GM18517 (cell line): ENCODE results near the gene STRN3.
A peak's percentile ranks its signal among the peaks of the same experiment; 100 is the strongest.

Experiments
- ATAC-seq: cut with Tn5 transposase; IDR thresholded peaks from one replicate; pipeline ENCODE4 v1.9.1; 2021; ENCODE audit warnings: mild to moderate bottlenecking, moderate library complexity; ENCODE audit not compliant: unreplicated experiment

Gene STRN3

DNA sequence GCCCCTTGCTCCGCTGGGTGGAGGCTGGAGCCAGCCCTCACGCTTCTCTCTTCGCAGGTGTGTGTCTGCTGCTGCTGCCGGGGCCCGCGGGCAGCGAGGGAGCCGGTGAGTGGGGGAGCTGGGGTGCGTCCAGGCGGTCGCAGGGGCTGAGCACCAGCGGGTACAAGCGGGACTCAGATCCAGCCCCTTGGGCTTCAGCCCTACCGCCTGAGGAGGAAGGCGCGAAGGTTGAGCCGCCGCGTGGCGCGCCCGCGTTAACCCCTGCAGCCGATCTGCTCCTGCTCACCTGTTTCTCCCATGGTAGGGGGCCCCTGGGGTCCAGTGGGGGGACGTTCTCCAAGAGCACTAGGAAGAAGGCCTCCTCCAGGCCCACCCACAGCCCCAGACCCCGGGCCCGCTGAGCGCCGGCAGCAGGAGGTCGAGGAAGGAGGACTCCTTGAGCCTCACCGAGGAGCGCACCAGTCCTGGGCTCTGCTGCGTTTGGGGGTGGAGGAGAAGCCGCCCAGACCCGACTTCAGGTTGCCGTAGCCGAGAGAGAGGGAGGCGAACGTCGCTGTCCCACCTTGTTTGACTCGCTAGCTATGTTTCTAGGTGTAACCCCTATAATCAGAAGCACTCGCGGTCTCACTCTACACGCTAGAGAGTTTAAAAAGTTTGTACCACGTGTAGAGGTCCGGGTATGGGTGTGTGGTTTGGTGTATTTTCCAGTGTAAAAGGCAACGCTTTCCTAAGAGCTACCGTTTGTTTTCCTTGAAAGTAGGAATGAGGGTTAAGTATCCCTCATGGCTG lies 151.0 kb downstream of the STRN3 start:
- ATAC-seq, result peak; percentile 39

DNA sequence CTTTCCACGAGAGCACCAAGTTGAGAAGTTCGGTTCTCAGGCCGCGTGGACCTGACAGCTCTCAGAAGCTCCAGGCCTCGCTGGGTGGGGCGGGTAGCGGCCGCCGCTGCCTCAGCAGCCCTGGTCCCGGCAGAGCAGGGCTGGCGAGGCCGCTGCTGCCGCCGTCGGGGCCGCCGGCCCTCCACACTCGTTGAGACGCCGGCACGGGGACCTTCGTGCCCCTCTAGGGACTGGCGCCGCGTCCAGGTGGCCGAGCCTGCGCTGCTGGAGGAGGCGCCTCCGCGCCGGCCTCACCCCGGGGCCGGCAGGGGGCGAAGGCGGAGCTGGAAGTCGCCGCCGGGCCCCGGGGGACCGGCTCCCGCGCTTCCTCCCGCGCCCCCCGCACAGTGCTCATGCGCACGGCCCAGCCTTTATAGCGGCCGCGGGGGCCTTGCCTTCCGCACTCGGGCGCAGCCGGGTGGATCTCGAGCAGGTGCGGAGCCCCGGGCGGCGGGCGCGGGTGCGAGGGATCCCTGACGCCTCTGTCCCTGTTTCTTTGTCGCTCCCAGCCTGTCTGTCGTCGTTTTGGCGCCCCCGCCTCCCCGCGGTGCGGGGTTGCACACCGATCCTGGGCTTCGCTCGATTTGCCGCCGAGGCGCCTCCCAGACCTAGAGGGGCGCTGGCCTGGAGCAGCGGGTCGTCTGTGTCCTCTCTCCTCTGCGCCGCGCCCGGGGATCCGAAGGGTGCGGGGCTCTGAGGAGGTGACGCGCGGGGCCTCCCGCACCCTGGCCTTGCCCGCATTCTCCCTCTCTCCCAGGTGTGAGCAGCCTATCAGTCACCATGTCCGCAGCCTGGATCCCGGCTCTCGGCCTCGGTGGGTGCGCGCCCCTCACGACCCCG lies 151.8 kb downstream of the STRN3 start, which contains the start of gene COCH:
Gene COCH (plus strand): TSS at position 440 of the 879 bp plus-strand sequence. CDS start 380 bp downstream, at position 820.
- peak; percentile 60 for ATAC-seq

DNA sequence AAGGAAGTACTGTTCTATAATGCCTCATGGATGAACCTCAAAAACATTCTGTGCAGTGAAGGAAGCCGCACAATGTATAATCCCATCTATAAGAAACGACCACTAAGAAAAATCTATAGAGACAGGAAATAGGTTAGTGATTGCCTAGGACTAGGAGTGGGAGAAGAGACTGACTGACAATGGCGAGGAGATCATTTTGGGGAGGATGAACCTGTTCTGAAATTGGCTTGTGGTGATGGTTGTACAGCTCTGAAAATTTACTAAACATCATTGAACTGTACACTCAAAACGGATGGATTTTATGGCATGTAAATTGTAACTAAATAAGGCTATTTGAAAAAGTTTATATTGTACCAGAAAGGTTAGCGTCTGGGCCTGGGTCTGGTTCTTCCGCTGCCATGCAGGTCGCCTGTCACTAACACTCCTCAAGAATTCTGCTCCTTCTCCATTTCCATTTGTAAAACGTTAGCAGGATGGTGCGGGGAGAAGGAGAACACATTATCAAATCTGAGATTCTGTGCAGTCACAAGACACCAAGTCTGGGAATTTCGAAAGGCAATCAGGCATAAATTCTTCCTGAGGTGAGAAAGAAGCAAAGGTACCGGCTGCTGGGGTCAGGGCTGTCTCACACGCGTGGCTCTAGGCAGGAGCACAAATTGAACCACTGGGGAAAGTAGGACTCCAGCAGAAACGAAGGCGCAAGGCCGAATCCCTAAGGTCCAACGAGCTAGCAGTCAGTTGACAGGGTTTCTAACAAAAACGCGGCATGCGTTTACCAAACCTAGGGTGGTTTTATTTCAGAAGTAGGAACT lies 152.7 kb downstream of the STRN3 start:
- ATAC-seq, result no peak

DNA sequence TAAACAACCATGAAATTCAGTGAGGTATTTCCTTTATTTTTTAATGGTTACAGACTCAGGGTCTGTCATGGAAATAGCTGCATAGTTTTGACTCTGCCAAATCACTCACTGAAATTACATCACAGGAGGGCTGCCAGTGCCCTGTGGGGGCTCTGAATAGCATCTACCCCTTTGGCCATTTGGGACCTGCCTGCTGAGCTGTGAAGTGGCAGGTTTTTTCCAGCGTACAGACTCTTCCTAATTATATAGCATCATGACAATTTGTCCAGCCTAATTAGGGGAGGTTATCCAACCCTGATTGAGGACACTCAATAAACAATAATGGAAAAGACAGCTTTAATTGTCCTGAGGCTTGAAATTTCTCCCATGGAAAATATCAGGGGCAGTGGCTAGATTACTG lies 153.6 kb downstream of the STRN3 start:
- no peak for ATAC-seq

DNA sequence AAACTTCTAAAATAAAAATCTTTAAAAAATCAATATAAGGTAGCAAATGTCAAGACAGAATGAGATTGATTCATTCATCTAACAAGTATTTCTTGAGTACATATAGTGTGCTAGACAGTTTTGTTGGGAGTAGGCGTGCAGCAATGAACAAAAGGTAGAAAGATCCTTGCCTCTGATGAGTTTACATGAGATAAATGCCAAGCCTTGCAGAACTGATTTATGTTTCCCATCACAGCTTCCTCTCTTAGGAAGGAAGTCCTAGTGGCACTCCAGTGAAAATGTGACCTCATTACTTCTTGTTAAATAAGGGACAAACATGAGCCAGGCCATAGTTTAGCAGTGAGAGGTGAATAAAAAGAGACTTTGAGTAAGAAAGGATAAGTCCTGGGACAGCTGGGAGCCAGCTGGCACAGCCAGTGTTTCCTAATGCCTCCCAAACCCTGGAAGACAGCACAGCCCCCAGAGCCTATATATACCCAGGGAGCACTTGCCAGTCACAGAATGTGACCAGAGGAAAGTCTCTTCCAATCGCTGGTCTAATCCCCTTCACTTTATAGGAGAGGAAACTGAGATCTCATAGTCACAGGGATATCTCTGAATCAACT lies 156.5 kb downstream of the STRN3 start:
- ATAC-seq, result no peak

DNA sequence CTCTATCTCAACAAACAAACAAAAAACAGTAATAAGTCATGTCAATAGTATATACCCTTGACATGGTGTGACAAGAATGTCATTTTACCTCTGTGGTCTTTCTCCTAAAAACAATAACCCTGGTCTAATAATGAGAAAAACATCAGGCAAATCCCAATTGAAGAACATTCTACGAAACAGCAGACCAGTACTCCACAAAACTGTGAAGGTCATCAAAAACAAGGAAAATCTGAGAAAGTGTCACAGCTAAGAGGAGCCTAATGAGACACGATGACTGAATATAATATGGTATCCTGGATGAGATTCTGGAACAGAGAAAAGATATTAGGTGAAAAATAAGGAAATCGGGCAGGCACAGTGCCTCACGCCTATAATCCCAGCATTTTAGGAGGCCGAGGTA lies 157.4 kb downstream of the STRN3 start:
- ATAC-seq, result no peak

DNA sequence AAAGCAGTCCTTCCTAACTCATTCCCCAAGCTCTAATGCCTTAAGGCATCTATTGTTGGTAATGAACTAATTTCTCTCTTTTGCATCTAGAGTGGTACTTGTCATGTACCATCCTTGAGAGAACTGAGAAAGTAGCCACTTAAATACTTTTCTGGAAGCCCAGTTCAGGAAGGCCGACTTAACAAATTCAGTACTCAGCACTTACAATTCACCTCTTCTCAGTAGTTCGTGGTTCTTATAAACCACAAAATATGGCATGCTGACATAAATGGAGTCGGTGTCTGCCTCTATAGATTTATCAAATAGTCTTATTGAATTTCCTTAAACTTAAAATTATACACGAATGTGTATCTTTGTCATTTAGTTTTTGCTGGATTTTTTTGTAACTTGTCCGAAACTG lies 161.2 kb downstream of the STRN3 start:
- ATAC-seq, result no peak

DNA sequence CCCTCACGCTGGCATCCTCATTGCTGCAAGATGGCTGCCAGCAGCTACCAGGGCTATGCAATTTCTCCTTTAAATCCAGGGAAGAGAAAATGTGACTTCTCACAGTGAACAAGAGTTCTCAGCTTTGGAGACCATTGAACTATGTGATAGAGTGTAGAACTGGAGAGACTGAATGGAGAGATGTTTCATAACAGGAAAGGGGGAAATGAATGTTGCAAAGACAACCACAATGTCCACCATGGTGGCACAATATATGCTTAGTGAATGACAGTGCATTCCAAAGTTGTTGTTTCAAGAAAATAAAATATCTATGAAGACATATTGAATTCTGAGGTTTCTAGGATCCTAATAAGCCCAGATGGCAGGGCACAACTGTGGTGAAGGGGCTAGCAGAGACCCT lies 165.0 kb downstream of the STRN3 start:
- ATAC-seq, result no peak

DNA sequence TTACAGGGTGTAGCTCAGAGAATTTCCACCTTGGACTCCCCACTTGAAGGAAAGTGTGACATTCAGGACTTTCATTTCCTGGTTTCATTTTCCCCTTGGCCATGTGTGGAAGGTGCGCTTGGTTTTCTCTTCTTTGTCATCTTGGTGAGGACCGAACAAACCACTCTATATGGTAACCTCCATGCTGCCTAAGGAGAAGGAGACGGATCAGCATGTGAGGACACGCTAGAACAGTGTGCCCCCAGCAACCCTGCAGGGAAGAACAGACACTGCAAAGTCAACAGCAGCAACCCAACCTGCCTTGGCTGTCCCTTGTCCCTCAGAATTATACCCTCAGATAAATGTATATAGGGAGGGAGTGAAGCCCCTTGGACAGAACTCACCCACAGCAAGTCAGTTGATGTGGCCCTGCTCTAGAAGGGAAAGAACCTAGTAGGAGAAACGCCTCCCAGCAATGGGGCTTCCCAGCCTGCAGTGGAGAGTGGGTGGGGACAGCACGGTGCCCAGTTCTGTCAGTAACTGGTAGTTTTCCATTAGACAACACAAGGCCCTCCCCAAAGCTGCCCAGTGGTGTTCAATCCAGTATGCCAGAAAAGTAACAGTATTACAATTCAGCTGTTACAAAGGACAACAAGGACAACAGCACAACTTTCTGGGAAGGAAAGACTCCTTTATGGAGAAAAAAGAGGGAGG lies 170.7 kb downstream of the STRN3 start:
- peak; percentile 63 for ATAC-seq

DNA sequence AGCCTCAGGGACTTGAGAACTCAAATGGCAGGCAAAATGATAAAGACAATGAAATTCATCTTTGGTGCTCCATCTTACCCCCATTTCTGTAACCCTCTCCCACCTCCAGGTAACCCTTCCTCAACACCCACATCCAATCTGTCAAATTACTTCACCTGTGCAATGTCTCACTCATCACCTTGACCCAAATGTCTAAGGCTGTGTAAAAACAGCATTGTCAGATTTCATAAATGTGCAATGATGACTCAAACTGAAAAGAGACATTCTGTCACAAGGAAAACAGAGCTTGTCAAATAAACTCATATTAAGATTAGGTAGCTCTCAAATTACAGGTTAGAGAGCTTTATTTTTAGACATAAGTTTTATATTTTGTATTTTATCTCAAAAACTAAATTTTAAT lies 171.7 kb downstream of the STRN3 start:
- peak; percentile 55 for ATAC-seq

DNA sequence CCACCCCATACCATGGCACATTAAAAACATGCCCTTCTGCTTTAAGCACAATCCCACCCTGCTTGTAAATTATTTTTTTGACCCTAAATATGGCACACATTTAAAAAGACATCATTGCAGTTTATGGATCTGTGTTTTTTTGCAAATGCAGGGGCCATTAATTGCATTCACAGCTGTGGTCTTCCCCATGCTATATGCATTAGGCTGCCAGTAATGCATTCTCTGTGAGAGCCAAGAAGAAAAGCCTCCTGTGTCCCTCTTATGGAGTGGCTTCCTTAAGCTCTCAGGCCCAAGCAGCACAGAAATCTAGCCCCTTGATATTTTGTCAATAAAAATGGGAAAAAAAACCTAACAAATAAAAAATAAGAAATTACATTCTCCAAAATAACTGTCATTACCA lies 172.2 kb downstream of the STRN3 start:
- no peak for ATAC-seq

DNA sequence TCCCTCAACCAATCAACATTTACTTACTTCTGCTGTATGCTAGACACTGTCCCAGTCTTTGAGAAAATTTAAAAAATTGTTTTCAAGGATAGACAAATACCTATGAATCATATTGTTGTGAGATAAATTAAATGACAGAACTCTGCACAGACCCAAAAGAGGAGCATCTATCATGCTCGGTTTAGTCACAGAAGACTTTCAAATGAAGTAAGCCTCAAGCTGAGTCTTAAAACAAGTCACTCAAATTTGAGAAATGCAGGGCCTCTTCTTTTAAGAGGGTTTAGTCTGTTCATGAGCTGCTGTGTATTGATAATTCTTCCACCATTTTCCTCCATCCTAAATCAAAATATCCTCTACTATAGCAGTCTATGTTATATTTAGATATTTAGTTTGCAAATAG lies 176.2 kb downstream of the STRN3 start:
- no peak for ATAC-seq

DNA sequence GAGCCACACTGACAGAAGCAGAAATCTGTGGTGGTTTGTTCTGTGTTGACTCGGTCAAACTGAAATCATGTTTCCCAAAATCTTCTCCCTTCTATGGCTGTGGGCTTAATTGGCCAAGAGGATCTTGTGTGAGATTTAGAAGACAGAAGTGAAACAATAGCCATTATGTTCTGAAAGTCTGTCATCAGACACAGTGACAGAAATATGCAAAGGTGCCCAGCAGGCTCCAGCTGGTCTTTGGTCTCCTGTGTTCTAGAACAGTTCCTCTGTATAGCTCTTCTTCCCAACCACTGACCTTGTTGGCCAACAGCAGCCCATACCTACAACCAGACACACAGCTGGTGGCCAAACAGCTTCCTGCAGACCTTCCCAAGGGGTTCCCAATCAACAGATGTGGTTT lies 176.8 kb downstream of the STRN3 start:
- ATAC-seq, result peak; percentile 91

DNA sequence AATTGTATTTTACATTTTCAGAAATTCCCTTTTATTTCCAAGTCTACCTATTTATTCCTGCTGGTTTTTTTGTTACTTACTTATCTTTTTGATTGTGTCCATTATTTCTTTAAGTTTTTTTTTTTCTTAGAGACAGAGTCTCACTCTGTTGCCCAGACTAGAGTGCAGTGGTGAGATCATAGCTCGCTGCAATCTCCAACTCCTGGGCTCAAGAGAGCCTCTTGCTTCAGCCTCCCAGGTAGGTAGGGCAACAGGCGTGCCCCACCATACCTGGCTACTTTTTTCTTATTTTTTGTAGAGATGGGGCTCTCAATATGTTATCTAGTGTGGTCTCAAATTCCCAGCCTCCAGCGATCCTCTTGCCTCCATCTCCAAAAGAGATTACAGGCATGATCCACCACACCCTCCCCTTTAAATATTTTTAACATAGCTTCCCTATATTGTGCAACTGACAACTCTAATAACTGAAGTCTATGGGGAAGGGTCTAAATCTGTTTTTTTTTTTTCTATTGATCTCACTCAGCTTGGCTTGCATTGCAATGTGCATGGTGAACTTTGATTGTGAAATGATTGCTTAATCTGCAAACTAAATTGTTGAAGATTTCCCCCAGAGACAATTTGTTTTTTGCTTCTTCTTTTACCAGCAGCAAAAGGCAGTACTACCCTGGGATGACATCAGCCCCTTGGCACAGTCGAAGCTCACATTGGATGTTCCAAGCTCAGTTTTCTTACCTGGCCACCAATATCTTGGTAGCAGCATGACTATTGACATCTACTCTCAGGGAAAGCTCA lies 177.5 kb downstream of the STRN3 start:
- no peak for ATAC-seq
